AG04450 (cell line): Measurements from ENCODE around the gene UBE2J1. TPM values are rescaled to one million over a fixed set of nuclear protein-coding genes. Genes with fewer than 3 reads are reported as not detected.
"Not testable (repeated sequence)": the region's sequence is repeated elsewhere in the genome, so short reads cannot be mapped to it uniquely, and the experiment has no call there.

Experiments
- CTCF ChIA-PET: fragments of 300-600, 350-600 bp; formaldehyde crosslinking; extraction: SDS; loops from one replicate; lab custom pipeline; 2022; ENCODE audit warnings: antibody characterized with exemption, inconsistent platforms; lab: Charles Lee
- POLR2A ChIA-PET: fragments of 350-600 bp; formaldehyde crosslinking; extraction: SDS; loops from one replicate; lab custom pipeline; 2021; ENCODE audit warnings: antibody characterized with exemption, inconsistent platforms; lab: Yijun Ruan, JAX
- DNase-seq: peaks from one replicate; pipeline ENCODE4 v3.0.0-alpha.2; 2011; ENCODE audit warnings: low read depth, low spot score
- H3K27ac ChIP-seq: one replicate; pipeline ENCODE4 v1.5.1; 2012; ENCODE audit warnings: low read depth, low read length, control low read depth
- H3K27me3 ChIP-seq: one replicate; pipeline ENCODE4 v1.6.0; 2012; ENCODE audit warnings: low read length; ENCODE audit not compliant: control insufficient read depth, insufficient read depth
- H3K4me3 ChIP-seq: 2 replicates; pipeline ENCODE4 v1.5.1; 2011; ENCODE audit warnings: mild to moderate bottlenecking, low read depth, low read length, control low read depth
- H3K9me3 ChIP-seq: 2 replicates; pipeline ENCODE4 v1.5.1; 2012; ENCODE audit warnings: low read length; ENCODE audit not compliant: control insufficient read depth, insufficient read depth
- CTCF ChIP-seq: IDR thresholded peaks from 2 replicates; pipeline ENCODE4 v1.5.1; 2011; ENCODE audit warnings: low read depth, low read length, control low read depth, inconsistent platforms
- polyA minus RNA-seq: library from RNA; depleted of rRNA, polyadenylated mRNA; stranded (reverse); fragments of >200 nt; gene quantifications from 2 replicates; pipeline ENCODE4 v1.2.3, GENCODE V29; 2011; rRNA and poly(A)+ RNA removed
- polyA plus RNA-seq: library from polyadenylated mRNA; depleted of rRNA; stranded (reverse); fragments of >200 nt; gene quantifications from 2 replicates; pipeline ENCODE4 v1.2.3, GENCODE V29; 2011; rRNA removed

The UBE2J1 gene
- polyA plus RNA-seq (38.8 and 49.4 TPM in 2 replicates), polyA minus RNA-seq (19.9 and 29.0 TPM in 2 replicates)

DNA sequence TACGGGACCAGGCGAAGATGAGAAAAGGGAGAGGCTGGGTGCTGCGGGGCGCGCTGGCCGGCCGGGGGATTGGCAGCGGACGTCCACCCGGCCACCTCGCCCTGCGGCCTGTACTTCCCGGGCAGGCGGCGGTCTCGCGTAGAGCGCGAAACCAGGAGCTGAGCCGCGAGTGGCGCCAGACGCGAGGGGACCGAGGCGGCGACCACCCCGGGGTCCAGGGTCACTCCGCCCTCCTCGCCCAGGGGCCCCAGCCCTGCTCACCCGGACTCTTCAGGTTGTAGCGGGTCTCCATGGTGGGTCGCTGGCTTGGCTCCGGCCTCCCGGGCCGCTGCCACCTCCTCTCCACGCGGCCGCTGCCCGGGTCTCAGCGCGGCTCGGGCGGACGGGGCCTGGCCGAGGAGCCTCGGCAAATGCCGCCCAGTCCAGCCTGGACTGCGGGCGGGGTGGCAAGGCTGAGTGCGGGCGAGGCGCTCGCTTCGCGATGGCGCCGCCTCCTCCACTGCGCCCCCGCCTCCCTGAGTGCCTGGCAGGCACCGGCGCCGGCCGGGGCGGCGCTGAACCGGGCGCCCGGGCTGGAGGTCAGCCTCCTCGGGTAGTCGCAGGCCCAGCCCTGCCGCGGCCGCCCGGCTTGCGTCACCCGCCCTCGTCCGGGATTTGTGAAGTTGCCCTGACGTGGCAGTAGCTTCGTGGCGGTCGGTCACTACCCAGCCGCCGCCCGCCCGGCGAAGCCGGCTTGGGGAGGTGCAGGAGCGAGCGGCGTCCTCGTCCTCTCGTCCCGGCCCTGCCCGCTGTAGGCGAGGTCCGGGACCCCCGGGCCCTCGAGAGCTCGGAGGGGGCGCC is at the start of gene UBE2J1:
UBE2J1 (minus strand) TSS at position 445 of the 840 bp plus-strand sequence; CDS start at position 292, 153 bp downstream.
- no peak for TF ChIP-seq CTCF
- peaks cover 3% of the 10 kb centered on the region; the same call in 1 of the 2 replicates for H3K9me3 ChIP-seq
- H3K4me3 ChIP-seq: peak within 1 kb of the TSS; percentile 95
- H3K27me3 ChIP-seq: no peaks in the 10 kb centered on the region
- POLR2A ChIA-PET: interaction anchor here (0.6 to 2.0 kb wide), 12 partner anchors 11 to 1963 kb away, joined by 3 to 8 read pairs (median 4); partner anchors contain the start of genes LYRM2, PM20D2, PNRC1 and RNGTT
- CTCF ChIA-PET: interaction anchor here (0.6 to 6.8 kb wide), 7 partner anchors 11 to 369 kb away, joined by 3 to 53 read pairs (median 6); no protein-coding TSS in a partner anchor
- H3K27ac ChIP-seq: peak within 1 kb of the TSS; percentile 89
- DNase-seq: peak; percentile 77

GRCh38 chr6:89400912-89401399 is 48.4 kb upstream of the UBE2J1 start:
- DNase-seq: no peak
- POLR2A ChIA-PET: no interaction called here
- Histone ChIP-seq H3K27me3 (peaks cover 3% of the 10 kb centered on the region), H3K27ac (peak overlapping the region; percentile 21), H3K4me3 (no peak overlapping the region), H3K9me3 (no peaks in the 10 kb centered on the region)
- CTCF ChIA-PET: interaction anchor here (0.5 to 1.2 kb wide), 3 partner anchors 28 to 424 kb away, joined by 3 to 4 read pairs (median 4); no protein-coding TSS in a partner anchor
- no peak for TF ChIP-seq CTCF

- ChIA-PET CTCF (interaction anchor here (0.8 kb wide), 1 partner anchor 28 kb away, joined by 4 read pairs; no protein-coding TSS in a partner anchor), POLR2A (no interaction called here)
- no peak for DNase-seq
- Histone ChIP-seq H3K9me3 (no peaks in the 10 kb centered on the region), H3K27ac (no peak overlapping the region), H3K4me3 (no peak overlapping the region), H3K27me3 (peaks cover 3% of the 10 kb centered on the region)
- no peak for TF ChIP-seq CTCF
Measured at GRCh38 chr6:89400050-89400449, 47.5 kb upstream of the UBE2J1 start.

DNA sequence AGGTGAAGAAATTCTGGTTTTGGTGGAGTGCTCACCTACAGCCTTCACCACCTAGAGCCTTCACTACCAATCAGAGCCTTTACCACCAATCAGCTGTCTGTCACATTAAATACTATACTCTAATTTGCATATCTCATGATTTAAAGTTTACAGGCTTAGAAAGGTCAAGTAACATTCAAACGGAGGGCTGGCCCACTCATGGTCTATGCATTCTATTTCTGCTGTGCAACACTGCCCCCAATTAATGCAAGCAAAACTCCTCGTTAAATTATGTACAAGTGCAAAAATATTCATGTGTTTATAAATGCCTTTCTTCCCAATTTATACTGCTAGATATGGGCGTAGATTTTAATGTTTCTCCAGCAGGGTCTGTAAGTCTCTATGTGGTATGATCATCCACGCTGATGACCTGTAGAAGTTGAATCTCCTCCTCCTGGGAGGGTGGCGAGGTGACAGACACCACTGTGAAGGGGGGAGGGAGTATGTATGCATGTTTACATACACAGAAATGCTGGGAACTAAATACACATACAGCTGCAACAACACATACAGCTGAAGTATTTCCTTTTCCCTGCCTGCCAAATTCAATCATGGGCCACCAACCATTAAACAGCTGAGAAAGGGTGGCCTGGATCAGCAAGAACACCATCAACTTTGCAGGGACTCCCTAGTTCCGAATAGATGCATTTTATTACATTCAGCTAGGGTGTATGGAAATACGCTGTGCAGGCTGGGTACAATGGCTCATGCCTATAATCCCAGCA is 46.4 kb upstream of the UBE2J1 start:
- ChIA-PET CTCF (interaction anchor here (0.8 kb wide), 1 partner anchor 27 kb away, joined by 4 read pairs; no protein-coding TSS in a partner anchor), POLR2A (no interaction called here)
- no peaks in the 10 kb centered on the region for H3K9me3 ChIP-seq

GRCh38 chr6:89397884-89398283 is 45.4 kb upstream of the UBE2J1 start:
- CTCF ChIA-PET, POLR2A ChIA-PET, H3K27ac ChIP-seq, H3K4me3 ChIP-seq, H3K9me3 ChIP-seq, H3K27me3 ChIP-seq, DNase-seq: not testable (repeated sequence)

More for the DNA sequence above, 46.4 kb upstream of the UBE2J1 start:
- no peak overlapping the region for H3K27ac ChIP-seq
- no peak overlapping the region for H3K4me3 ChIP-seq
- TF ChIP-seq CTCF: no peak
- no peak for DNase-seq
- peaks cover 3% of the 10 kb centered on the region for H3K27me3 ChIP-seq
